C1 segment of cervical spinal cord (tissue), 14 donors: ENCODE results near the gene NDUFV1.

Source experiments
- DNase-seq, 14 donors: peaks; one replicate each; lab custom pipeline; 2025; lab: John Stamatoyannopoulos, UW

NDUFV1 gene

DNA sequence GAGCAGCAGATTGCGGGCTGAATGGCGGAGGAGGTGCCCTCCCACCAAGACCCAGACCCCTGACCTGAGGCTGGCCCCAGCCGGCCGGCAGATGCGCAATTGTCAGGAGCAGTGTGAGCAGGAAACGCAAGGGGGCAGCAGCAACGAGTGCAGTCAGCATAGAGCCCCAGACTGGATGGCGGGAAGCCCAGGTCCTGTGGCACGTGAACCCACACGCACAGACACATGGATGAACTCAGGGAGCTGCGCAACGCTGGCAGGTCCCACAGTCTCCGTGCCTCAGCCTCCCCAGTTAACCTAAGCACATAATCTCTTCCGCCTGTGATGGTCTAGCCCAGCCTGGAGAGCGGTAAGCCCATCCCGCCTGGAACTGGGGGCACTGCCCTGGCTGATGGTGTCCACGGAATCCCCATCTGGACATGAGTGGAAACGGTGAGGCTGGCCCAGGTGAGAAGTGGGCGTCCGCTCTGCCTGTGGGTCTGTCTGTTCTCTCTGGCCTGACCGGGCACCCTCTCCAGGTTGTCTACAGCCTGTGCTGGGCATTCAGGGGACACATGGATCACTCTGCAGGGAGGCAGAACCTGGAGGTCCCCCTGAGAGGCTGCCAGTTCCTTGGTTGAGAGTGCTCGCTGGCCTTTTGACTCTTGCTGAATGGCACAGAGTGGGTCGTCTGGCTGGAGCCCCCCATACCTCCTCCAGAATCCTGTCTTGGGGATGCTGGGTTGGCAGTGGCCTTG is 33.5 kb downstream of the NDUFV1 start:
- DNase-seq: peak in 7 of 14 donors; percentile 17 to 49 (median 39)

DNA sequence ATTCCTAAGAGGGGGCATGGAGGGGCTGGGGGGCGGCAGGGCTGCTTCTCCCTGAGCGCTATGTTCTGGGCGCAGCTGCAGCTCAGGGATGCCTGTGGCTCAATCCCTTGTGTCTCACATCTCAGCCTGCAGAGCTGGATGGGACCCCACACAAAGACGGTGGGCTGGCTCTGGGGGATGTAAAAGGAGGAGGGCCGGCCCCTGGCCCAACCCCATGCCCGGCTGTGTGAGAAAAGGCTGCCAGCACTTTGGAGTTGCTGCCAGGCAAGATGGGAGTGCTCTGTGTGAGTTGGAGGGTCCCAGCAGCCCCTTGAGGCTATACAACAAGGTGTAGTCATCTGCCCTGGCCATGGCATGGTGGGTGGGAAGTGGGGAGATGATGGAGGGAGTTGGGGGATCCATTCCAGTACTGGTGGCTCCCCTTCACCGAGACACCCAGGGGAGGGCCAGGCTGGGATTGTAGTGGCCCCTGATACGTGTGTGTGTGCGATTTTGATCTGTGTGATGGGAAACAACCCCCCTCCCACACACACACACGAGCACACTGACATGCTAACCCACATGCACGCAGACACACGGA is 34.1 kb downstream of the NDUFV1 start:
- no peak for DNase-seq

DNA sequence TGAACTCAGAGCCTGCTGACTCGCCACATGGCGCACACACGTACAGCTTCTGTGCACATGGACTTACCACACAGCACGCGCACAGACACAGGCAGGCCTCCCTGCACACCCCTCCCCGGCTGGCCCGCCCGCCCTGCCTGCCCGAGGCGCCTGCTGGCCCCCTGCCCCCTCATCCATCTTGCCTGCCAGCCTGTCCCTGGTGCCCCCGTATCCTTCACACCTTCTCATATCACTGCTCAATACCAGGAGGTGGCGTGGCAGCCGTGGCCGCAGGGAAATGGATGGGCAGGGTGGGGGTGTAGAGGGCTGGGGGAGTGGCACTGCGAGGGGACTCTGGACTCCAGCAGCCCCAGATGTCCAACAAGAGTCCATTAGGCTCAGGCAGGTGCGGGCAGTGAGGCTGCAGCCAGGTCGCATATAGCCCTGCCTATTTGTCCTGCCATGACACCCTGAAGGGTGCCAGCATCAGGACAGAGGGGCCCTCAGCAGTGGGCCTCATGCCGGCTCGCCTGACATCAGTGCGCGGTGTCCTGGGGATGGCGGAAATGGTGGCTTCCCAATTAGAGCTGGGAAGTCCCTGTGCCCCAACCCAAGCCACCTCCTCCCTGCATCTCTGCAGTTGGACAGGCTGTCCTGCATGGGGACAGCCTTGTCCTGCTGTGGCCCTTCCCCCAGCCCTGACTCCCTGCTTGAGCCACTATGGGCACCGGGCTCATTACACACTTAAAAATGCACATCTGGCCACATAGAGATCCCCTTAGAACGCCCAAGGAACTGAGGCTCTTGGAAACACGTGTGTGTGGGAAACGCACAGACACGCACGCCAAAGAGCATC is 34.8 kb downstream of the NDUFV1 start:
- no peak for DNase-seq

DNA sequence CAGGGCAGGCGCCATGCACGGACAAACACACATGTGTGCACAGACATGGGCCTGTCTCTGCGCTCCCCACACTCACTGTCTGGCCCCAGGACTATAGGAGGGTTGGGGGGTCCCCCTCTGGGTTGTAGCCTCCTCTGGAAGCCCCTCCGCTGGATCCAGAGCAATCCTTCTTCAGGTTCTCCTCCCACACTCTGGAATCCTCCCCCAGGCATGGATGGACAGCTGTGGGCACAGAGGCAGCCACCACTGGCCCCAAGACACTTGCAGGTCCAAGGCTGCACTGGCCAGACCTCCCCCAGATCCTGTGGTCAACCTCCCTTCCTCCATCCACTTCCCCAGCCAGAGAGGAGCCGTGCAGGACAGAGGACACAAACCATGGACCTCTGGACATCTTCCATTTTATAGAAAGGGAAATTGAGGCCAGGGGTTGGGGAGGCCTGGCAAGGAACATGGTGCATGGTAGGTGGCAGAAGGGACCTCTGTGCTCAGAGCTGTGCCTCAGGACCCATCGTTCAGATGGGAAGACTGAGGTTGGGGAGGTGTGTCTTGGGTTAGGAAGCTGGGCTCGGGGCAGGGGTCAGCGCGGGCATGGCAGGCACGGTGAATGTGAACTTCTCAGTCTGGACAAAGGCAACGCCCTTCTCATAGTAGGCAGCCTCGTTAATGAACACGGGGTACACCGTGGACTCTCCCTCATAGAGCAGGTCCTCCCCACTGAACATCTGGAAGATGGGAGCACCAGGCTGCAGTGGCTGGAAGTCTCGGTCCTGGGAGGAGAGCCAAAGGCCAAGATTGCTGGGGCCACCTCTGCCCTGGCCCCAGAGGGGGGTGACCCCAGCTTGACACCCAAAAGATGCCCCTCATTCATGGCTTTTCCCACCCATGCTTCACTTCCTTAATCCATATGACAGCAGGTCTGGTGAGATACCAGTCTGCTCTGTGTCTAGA is 35.7 kb downstream of the NDUFV1 start:
- DNase-seq: no peak

DNA sequence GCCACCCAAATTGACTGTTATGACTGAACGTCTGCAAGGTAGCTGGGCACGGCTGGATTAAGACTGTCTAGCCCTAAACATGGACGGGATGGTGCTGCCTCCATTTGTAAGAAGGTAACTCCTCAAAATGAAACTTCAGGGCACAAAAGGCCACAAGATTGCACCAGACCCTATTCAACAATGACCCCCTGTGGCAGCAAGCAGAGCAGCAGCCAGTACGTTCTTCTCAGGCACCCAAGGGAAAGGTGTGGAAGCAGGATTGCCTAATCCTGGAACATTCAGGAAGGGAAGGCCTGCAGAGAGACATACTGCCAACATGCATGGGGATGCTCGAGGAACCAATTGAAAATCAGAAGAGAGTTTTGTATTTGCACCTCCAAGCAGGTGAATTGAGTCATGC is 37.3 kb downstream of the NDUFV1 start:
- DNase-seq: no peak

DNA sequence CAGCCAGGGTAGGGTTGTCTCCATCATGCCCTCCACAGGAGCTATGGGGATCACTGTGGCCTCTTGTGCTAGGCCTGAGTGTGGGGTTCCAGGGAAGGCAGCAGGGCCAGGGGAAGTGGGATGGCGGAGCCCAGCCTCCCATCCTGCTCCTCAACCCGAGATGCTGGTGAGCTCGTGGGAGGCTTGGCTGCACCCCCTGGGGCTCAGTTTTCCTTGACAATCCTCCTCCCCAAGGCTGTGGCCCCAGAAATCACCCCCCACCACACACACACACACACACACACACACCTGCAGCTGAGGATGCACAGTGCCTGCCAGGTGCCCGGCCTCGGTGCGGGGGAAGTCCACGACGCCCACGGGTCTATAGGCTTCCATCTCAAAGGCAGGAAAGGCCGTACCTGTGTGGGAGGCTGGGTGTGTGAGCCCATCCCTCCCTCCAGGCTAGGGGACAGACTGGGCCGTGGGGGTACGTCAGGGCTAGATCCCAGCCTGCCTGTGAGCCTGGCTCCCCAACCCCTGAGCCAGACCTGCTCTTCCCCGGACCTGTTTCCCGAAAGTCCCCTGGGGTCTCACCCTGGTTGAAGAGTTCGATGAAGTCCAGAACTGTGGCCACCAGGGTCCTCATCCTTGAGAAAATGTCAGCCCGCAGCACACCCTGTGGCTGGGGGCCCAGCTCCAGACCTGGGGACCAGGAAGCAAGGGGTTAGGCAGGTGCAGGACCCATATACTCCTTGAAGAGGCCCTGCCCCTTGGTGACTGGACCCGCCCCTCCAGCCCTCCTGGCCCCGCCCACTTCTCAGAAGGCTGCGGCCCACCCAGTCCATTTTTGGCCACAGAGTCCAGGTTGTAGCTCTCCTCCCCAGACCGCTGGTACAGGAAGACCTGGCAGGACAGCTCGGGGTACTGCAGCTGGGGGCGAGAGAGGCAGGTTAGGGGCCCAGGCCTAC is 38.0 kb downstream of the NDUFV1 start:
- no peak for DNase-seq

DNA sequence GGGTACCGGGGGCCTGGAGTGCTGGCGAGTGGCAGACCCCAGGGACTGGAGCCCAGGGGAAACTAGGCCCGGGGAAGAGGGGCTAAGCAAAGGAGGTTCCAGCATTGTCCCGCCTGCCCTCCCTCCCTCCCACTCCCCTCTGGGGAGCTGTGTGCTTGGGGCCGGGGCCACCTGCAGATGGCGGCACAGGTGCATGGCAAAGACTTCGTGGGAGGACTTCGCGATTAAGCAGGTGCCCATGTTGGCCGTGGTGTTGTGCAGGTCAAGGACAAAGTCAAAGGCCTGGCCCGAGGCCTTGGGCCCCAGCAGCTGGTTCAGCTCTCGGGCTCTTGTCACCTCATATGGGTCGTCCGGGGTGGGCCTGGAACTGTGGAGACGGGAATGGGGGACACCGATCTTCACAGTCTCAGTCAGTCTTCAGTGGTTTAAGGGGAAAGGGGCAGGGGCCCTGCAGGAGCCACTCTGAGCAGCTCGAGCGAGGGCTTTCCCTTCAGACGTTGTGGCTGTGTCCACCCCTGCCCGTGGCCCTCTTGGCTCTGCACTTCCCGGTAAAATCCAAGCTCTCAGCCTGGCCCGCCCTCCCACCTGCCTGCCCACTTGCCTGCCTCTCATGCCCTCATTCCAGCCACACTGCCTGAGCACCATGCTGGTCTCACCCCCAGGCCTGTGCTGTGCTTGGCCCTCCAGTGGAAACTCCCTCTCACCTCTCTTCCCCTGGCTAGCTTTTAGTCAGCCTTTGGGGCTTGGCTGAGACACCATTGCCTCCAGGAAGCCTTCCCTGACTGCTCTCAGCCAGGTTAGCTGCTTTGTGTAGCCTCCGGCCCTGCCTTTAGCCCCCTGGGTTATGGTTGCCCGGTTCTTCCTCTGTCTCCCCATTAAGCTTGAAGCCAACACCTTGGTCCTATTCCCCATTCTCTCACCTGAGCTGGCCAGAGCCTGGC is 39.1 kb downstream of the NDUFV1 start:
- DNase-seq: no peak

DNA sequence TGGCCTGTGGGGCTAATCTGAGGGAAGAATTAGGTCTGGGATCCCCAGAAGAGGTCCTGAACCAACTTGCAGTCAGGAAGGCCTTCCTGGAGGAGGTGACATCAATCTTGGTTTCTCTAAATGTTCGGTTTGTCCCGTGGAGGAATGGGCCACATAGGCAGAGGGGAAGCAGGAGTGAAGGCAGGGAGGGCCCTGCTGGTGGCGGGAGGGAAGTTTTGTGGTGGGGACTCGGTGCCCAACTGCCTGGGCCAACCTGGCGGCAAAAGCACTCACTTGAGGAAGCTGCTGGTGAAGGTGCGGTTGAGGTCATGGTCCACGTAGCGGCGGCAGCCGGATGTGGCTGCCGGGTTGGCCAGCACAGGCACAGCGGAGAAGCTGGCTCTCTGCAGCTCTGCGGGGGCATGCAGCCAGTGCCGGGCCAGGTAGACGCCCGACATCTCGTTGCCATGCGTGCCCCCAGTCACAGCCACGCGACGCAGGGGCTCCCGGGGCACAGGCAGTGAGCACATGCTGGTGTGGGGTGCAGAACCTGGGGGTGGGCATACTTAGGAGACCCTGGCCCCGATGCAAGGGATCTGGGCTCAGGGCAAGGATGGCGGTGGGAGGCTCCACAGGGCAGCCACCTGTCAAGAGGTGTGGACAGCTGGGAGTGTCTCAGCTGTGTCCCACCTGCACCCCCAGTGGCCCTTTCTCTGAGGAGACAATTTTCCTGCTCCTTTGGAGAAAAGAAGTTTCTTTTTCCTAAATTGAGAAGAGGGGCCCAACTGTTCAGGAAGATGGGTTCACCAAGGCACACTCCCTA is 40.0 kb downstream of the NDUFV1 start:
- no peak for DNase-seq

DNA sequence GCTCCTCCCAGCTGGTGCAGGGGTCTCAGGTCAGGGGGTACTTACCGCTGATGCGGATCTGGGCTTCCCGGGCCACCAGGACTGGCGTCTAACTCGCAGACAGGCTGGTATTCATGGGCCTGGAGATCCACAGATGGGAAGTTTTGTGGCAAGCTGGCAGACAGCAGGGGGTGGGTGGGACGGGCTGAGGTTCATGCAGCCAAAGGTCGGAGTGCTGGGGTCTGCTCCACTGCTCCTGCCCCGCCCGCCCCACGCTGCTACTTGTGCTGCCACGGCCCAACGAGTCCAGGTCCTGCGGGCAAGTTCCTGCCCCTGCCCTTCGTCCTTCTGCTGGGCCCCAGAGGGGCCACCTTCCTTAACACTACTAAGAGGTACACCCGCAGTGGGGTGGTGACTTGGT is 40.7 kb downstream of the NDUFV1 start:
- no peak for DNase-seq

DNA sequence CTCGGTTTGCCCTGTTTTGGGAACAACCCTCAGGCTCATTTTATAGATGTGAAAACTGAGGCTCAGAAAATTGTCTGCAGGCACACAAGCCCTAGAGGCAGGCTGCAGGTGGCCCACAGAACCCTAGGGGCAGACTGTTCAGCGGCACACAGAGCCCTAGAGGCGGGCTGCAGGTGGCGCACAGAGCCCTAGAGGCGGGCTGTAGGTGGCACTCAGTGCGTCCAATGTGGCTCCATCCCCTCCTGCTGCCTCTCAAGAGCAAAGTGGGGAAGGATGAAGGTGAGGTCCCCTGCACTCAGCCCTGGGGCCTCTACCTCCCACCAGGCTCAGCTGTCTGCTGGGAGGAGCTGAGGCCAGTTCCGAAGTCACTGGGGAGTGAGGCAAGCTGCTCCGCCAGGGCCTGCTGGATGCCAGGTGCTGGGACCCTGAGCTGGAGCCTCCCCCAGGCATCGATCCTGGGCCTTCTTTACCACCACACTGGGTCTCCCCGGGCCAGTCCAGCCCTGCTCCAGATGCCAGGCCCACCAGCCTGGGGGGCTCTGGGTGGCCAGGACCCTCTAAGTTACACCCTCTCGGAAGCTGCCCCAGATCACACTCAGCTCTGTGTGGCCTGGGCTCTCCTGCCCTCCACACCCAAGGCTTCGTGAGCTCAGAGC is 41.5 kb downstream of the NDUFV1 start:
- DNase-seq: no peak

DNA sequence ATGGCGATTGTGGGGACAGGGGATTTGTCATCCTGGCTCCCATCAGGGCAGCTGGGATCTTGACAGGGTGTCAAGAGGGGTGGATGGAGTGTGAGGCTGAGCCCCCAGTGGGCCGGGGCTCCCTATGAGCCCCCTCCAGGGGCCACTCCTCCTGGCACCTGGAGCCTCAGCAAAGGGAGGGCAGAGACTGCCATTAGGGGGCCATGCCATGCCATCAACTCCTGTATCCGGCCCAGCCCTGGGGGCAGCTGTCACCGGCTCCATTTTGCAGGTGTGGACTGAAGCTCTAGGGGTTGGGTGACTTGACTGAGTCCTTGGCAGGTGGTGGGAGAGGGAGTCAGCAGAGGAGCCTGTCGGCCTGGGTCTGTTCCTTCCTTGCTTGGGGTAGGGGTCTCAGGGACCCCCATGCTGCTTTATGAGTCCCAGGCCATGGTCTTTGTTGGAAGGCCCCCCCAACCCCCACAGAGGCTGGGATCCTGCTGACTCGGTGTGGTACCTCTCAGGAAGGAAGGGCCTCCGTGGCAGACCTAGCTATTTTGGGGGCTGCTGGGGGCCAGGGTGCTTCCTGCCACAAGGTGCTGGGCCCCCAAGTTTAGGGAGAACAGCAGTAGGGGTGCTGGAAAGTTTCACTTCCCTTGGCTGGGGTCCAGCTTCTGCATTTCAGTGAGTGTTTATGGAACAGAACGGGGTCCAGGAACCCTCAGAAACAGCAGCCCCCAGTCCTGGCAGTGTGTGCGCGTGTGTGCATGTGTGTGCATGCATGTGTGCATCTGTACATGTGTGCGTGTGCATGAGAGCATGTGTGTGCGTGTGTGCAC is 42.3 kb downstream of the NDUFV1 start:
- peak in 4 of 14 donors; percentile 11 to 54 (median 27) for DNase-seq

DNA sequence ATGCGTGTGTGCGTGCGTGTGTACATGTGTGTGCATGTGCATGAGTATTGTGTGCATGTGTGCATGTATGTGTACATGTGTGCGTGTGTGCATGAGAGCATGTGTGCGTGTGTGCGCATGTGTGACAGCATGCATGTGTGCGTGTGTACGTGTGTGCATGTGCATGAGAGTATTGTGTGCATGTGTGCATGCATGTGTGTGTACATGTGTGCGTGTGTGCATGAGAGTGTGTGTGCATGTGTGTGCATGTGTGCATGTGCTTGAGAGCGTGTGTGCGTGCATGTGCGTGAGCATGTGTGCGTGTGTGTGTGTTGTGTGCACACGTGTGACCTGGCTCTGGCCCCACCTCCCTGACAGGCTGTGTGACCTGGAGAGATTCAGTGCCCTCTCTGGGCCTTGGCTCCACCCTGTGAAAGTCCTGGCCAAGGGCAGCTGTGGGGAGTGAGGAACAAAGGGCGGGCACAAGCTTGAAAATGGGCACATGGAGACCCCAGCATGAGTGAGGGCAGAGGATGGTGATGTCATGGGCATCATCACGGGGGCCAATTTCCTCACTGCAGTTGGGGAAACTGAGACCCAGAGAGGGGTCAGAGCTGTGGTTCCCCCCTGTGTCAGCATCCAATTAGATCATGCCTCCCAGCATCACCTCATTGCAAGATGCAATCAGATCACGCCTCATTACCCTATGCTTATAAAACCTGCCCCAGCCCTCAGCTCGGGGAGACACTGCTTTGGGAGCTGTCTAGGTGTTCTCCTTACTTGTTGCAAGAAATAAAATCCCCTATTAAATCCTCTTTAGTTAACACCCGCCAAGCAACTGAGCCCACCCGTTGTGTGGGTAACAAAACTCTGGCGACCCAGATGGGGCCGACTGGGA is 43.1 kb downstream of the NDUFV1 start:
- DNase-seq: no peak

DNA sequence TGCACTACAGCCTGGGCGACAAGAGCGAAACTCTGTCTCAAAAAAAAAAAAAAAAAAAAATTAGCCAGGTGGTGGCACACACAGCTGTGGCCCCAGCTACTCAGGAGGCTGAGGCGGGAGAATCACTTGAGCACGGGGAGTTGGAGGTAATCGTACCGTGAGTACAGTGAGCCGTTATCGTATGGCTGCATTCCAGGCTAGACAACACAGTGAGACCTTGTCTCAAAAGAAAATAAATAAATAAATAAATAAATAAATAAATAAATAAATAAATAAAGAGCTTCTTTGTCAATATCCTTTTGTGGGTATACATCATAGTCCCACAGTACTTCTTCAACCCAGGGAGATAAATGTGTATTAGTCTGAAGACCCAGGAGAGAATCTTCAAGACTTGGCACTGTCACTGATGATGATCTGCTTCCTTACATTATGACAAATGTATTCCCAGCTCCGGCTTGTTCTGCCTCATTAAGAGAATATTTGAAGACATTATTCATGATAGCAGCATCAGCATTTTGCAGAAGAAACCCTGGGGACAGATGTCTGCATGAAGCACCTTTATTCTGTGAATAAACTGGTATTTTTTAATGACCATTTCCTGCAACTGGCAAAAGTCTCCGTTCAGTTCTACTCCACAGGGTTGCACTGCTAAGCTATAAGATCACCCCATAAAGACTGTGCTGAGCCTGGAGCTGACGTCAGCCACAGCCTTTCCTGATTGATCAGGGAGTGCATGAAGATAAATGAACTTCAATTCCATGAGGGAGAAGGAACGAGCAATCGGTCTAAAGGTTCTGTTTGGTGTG is 45.4 kb downstream of the NDUFV1 start:
- DNase-seq: peak in 1 of 14 donors; percentile 9

DNA sequence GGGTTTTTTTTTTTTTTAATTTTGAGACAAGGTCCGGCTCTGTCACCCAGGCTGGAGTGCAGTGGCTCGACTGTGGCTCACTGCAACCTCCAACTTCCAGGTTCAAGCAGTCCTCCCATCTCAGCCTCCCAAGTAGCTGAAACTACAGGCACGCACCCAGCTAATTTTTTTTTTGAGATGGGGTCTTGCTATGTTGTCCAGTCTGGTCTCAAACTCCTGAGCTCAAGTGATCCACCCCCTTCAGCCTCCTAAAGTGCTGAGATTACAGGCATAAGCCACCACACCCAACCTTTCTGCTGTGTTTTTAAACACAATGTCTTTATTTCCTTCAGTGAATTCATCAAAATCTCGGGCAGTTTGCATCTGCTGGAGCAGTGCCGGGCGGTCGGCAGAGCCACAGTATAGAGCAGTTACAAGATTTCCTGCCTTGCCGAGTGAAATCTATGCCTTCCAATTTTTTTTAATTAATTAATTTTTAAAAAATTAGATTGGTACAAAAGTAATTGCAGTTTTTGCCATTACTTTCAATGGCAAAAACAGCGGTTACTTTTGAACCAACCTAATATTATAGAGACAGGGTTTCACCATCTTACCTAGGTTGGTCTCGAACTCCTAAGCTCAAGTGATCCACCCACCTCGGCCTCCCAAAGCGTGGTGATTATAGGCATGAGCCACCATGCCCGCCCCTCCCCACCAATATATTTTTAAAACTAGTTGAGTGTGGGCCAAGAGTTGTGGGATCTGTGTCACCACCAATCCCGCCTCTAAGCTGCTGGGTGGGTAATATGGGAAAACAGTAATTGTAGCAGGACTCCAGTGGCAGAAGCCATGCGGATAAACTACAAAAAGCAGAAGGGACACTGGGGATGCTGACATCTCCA is 46.5 kb downstream of the NDUFV1 start:
- no peak for DNase-seq
